SJSA1 (cell line): Measurements from ENCODE around the gene ABHD2. TPM values are rescaled to one million over a fixed set of nuclear protein-coding genes. Genes with fewer than 3 reads are reported as not detected.
A peak's percentile ranks its signal among the peaks of the same experiment; 100 is the strongest.

Source experiments
- DNase-seq, 2 experiments: peaks; one replicate each; pipeline ENCODE4 v3.0.0-alpha.2; 2015 to 2020; ENCODE audit warnings: low spot score in 2 of 2, low read depth in 1 of 2
- H3K27ac ChIP-seq: fragments of 250-450 bp; sonication (Bioruptor Pico); 2 replicates; pipeline ENCODE4 v1.5.1; 2020; ENCODE audit warnings: mild to moderate bottlenecking, moderate library complexity
- H3K27me3 ChIP-seq: fragments of 250-450 bp; sonication (Bioruptor Pico); replicated peaks from 2 replicates; pipeline ENCODE4 v1.5.1; 2020; ENCODE audit warnings: mild to moderate bottlenecking, moderate library complexity
- H3K36me3 ChIP-seq: fragments of 250-450 bp; sonication (Bioruptor Pico); 2 replicates; pipeline ENCODE4 v1.5.1; 2020; ENCODE audit warnings: mild to moderate bottlenecking
- H3K4me1 ChIP-seq: fragments of 250-450 bp; sonication (Bioruptor Pico); replicated peaks from 2 replicates; pipeline ENCODE4 v1.6.1; 2021; ENCODE audit warnings: mild to moderate bottlenecking
- H3K4me3 ChIP-seq: fragments of 250-450 bp; sonication (Bioruptor Pico); 2 replicates; pipeline ENCODE4 v1.5.1; 2020; ENCODE audit warnings: mild to moderate bottlenecking
- H3K9me3 ChIP-seq: fragments of 250-450 bp; sonication (Bioruptor Pico); replicated peaks from 2 replicates; pipeline ENCODE4 v1.5.1; 2020; ENCODE audit warnings: mild to moderate bottlenecking
- total RNA-seq: library from RNA; depleted of rRNA; stranded (reverse); fragments of >200 nt; shearing (Covaris generic); gene quantifications from 2 replicates; pipeline ENCODE4 v1.2.3, GENCODE V29; 2014

ABHD2 gene
- total RNA-seq, 1 experiment from 2014 or later, result 32.6 TPM

DNA sequence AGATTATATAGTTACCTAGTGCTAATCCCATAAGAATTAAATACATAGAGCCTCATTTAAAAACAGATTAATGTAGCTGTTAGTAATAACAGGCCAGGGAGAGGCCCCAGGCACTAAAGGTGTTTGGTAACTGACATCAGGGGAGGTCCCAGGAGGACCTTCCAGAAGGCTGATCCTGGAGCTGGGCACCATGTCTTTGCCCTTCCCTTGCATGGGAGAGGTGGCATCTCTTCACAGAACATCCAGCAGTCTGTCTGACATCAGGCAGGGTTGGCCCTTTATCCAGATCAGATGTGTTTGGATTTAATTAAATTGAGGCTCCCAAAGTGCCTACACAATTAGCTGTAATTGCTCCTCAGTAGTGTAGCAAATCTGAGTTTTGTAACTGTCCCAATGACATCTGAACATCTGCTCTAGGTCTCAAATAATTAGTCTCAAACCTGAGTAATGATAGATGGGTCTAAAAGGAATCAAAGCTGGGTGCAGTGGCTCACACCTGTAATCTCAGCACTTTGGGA is 80.1 kb downstream of the ABHD2 start:
- Histone ChIP-seq H3K36me3 (peaks cover 13% of the 10 kb centered on the region), H3K27ac (peak overlapping the region; percentile 8; the same call in 1 of the 2 replicates), H3K4me3 (no peak overlapping the region), H3K4me1 (peaks cover 36% of the 10 kb centered on the region), H3K9me3 (no peaks in the 10 kb centered on the region), H3K27me3 (no peaks in the 10 kb centered on the region)
- no peak for DNase-seq

DNA sequence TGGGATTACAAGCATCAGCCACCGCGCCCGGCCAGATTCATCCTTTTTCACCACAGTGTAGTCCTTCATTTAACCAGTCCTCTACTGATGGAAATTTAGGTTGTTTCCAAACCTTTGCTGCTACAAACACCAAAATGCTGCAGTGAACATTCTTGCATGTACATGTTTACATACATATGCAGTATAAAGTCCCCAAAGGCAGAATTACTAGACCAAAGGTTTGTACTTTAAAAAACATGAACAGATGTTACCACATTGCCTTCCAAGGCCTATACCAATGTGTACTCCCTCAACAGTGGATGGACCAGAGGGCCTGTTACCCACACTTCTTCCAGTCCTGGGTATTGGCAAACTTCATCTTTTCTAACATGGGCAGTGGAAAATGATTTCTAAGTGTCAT is 82.1 kb downstream of the ABHD2 start:
- H3K9me3 ChIP-seq, result no peaks in the 10 kb centered on the region
- H3K36me3 ChIP-seq, result peaks cover 18% of the 10 kb centered on the region
- H3K4me3 ChIP-seq, result no peak overlapping the region
- no peak overlapping the region for H3K27ac ChIP-seq
- no peaks in the 10 kb centered on the region for H3K27me3 ChIP-seq
- DNase-seq, result no peak
- H3K4me1 ChIP-seq, result peaks cover 34% of the 10 kb centered on the region

DNA sequence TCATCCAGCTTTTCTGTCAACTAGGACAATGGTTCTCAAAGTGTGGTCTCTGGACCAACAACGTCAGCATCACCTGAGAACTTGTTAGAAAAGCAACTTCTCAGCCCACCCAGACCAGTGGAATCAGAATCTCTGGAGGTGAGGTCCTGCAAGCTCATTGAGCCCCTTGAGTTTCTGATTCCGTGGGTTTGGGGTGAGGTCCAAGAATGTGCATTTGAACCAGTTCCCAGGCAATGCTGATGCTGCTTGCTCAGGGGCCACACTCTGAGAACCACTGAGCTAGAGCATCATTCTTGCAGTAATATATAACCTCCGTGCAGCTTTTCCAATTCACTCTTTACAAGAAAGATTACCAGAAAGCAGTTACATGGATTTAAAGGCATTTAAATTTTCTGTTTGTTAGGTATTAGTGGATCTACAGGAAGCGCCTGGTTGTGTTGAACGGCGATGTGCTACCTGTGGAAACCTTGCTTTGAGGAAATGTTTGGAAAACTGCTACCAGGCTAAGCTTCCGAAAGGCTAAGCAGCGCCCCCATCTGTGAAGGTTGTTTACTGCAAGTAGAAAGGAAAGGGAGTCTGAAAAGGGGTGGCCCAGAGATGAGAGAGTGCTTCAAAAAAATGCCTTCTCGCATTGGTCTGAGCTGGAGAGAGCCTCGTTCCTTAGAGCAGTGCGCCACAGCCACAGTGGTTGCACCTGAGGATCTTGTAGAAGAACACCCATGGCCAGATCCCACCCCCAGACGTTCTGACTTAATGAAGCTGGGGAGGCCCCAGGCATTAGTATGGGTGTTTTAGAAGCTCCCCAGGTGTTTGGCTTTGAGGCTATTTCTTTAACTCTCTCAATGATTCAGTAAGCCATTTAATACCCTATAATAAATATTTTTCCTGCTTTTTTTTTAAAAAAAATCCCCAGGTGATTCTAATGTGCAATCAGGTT is 83.1 kb downstream of the ABHD2 start:
- peak; percentile 48 to 59 for DNase-seq

DNA sequence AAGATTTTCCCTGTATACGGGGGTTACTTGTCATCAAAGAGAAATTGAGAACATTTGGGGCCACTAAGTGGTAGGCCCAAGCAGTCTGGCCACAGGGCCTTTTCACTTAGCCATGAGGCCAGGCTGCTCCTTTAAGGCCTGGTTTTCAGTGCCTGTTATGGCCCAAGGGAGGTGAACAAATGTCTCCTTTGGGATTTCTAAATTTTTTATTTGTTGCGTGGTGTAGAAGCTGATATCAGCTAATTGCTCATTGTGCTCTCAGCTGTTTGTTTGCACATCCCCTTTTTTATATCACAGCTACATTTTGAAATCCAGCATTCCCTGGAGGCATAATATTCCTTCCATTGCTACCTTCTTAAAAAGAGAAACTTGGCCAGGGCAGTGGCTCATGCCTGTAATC is 84.7 kb downstream of the ABHD2 start:
- DNase-seq, result no peak
- peaks cover 41% of the 10 kb centered on the region for H3K36me3 ChIP-seq
- no peak overlapping the region for H3K4me3 ChIP-seq
- H3K27me3 ChIP-seq, result no peaks in the 10 kb centered on the region
- H3K27ac ChIP-seq, result no peak overlapping the region
- H3K4me1 ChIP-seq, result peaks cover 9% of the 10 kb centered on the region
- H3K9me3 ChIP-seq, result no peaks in the 10 kb centered on the region

More for the DNA sequence above, 83.1 kb downstream of the ABHD2 start:
- Histone ChIP-seq H3K36me3 (peaks cover 27% of the 10 kb centered on the region), H3K27me3 (no peaks in the 10 kb centered on the region), H3K27ac (no peak overlapping the region), H3K4me3 (no peak overlapping the region), H3K9me3 (no peaks in the 10 kb centered on the region), H3K4me1 (peaks cover 24% of the 10 kb centered on the region)

DNA sequence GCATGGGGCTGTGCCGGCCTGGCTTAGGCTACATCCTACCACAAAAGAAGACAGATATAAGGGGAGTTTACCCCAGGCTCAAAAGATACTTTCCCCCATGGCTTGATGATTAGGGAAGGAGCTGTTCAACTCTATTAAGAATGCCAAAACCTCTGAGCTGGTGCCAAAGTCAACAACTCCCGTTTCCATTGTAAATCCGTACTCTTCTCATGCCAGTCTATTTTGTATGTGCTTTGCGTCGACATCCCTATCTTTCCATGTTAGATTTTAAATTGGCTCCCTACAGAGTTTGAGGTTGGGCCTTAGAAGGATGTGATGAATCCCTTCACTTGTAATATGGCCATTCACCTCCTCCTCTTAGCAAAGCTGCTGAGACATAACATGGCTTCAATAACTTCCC is 86.2 kb downstream of the ABHD2 start:
- peaks cover 50% of the 10 kb centered on the region for H3K36me3 ChIP-seq
- H3K4me1 ChIP-seq, result no peaks in the 10 kb centered on the region; the same call in none of the 2 replicates
- no peak overlapping the region for H3K27ac ChIP-seq
- H3K27me3 ChIP-seq, result no peaks in the 10 kb centered on the region
- no peak overlapping the region for H3K4me3 ChIP-seq
- no peak for DNase-seq
- no peaks in the 10 kb centered on the region for H3K9me3 ChIP-seq

DNA sequence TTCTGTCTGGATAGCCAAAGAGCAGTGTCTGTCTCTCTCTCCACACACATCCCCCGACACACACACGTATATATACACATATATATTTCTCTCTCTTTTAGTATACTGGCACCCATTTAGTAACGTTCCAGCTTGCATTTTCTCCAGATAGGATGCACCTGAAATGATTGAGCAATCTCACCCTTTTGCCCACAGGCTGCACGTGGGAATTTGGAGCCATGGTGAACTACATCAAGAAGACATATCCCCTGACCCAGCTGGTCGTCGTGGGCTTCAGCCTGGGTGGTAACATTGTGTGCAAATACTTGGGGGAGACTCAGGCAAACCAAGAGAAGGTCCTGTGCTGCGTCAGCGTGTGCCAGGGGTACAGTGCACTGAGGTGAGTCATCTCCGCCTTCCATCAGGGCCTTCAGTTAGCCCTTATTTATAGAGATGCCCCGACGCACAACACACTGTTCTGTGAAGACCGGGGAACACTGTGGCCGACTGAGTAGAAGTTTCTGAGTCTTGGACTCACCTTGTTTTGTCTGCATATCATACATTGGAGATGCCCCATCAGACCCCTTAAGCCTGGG is 87.4 kb downstream of the ABHD2 start:
- no peak for DNase-seq
- Histone ChIP-seq H3K27ac (no peak overlapping the region), H3K9me3 (no peaks in the 10 kb centered on the region), H3K4me1 (no peaks in the 10 kb centered on the region; the same call in none of the 2 replicates), H3K4me3 (no peak overlapping the region), H3K36me3 (peaks cover 48% of the 10 kb centered on the region), H3K27me3 (no peaks in the 10 kb centered on the region)

DNA sequence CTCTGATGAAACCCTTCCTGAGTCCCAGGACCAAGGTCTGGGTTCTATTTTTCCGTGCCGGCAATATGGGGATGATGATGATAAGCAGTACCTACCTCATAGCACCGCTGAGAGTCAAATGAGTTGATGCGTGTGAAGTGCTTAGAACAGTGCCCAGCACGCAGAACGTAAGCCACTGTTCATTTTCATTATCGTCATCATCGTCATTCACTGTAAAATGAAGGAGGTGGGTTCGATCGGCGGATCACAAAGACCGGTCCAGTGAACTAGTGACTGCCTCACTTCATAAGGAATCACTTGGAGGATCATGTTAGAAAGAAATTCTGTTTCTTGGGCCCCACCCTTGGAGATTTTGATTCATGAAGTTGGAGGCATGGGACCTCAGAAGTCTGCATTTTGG is 88.9 kb downstream of the ABHD2 start:
- Histone ChIP-seq H3K9me3 (no peaks in the 10 kb centered on the region), H3K27ac (no peak overlapping the region), H3K4me3 (no peak overlapping the region), H3K27me3 (no peaks in the 10 kb centered on the region), H3K4me1 (no peaks in the 10 kb centered on the region; the same call in none of the 2 replicates), H3K36me3 (peaks cover 47% of the 10 kb centered on the region)
- no peak for DNase-seq

DNA sequence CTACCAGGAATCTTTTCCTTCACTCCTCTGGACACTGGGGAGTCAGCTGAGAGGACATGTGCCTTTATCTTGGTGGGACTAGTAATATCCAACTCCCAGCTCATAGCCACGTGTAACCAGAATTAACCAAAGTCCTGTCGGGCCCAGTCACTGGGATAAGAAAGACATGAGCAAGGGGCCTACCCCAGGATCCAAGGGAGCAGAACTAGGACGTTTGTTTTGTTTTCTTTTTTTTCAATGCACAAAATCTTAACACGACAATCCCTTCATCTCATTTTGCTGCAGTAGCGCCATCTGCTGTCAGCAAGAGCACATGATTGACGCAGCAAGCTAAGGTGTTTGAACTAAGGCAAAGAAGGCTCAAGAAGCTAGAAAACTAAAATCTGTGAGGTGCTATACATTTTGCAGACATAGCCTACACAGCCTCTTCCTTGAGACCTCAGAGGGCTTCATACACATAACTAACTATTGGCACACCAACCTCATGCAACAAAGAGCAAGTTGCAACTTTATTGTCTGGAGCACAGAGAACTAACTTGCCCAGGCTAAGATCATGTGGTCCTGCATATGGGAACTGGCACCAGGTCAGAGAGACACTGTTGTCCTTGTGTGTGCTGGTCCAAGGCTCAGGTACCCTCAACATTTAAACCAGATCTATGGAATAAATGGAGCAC is 89.5 kb downstream of the ABHD2 start:
- Histone ChIP-seq H3K4me3 (no peak overlapping the region), H3K36me3 (peaks cover 41% of the 10 kb centered on the region), H3K4me1 (no peaks in the 10 kb centered on the region; the same call in none of the 2 replicates), H3K9me3 (no peaks in the 10 kb centered on the region), H3K27me3 (no peaks in the 10 kb centered on the region), H3K27ac (no peak overlapping the region)
- DNase-seq, result peak; percentile 60 to 66

DNA sequence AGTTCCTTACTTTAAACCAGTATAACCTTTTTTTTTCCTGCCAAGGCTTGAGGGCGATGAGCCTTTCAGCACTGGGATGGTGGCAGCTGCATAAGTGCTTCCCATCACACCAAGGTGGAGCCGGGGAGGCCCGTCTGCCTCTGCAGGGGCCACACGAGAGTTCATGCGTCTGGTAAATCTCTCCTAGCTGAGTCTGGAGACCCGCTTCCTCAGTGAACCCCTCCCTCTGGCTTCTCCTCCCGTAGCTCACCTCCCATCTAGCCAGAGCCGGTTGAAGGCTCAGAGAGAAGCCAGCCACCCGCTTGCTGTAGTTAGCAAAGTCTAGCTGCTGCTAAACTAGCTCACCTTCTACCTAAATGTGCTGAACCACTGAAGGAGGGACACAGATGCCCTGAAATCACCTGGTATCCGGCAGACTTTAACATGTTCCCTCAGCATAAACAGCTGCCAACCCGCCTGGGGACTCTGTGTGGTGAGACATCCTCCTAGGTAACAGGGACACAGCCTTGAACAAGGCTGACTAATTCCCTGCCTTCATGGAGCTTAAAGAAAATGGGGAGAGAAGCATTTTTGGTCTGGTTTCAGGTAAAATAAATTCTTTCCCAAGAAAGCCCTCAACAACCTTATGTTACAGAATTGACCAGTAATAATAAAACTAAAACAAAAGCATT is 90.2 kb downstream of the ABHD2 start:
- Histone ChIP-seq H3K27me3 (no peaks in the 10 kb centered on the region), H3K4me1 (no peaks in the 10 kb centered on the region; the same call in none of the 2 replicates), H3K36me3 (peaks cover 40% of the 10 kb centered on the region), H3K4me3 (no peak overlapping the region), H3K9me3 (no peaks in the 10 kb centered on the region), H3K27ac (no peak overlapping the region)
- no peak for DNase-seq

DNA sequence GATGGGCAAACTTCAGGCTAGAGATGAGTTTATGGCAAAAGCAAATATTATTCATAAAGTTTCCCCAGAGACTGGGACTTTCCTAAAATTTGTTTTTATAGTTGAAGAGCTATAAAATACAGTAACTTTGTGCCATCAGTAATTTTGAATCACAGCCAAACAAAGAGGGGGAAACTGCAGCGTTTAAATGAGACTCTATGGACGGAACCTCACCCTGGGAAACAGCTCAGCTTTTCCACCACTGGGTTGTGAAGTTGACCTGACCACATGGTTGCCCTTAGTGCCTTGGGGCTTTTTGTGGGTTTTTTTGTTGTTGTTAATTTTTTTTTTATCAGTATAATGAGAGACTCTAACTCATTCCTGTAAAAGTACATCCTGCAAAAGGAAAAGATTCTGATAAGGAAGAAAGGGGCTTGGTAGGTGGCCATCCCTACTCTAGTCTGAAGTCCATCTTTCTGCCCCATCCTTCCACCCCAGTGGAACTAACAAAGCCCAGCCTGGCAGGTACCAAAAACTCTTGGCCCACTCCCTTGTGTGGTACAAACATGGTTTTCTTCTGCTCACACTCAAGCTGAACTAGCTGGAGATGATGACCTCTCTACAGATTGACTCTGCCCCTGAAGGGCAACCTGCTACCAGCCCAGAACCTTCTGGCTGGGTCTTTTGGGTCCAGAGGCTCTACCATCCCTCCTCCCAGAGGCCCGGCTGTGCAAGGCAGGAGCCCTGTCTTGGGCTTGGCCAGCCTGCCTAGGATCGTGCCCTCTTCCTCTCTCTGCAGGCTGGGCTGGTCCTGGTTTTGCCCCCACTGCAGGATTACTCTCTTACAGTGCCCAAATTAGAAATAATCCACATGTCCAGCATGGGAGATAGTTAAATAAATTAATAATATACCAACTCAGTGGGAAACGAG is 92.0 kb downstream of the ABHD2 start:
- H3K4me1 ChIP-seq, result no peaks in the 10 kb centered on the region; the same call in 1 of the 2 replicates
- no peaks in the 10 kb centered on the region for H3K27me3 ChIP-seq
- no peak overlapping the region for H3K27ac ChIP-seq
- H3K4me3 ChIP-seq, result no peak overlapping the region
- H3K36me3 ChIP-seq, result peaks cover 40% of the 10 kb centered on the region
- no peaks in the 10 kb centered on the region for H3K9me3 ChIP-seq
- no peak for DNase-seq

DNA sequence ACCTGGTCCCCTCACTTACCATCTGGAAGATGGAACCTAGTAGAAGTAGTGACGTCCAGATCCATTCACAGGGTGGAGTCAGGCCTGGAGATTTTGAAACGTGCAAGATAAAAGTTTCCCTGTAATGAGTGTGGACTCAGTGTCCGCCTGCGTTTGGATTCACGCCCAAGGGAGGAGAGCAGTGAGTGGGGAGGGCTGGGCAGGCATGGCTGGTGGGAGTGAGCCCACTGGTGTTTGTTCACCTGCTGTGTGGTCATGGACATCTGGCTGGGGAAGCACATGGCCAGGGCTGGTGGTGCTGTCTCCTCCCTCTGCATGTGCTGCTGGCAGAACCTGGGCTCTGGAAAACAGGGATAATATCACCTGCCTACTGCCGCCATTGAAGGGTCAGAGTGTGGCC is 96.1 kb downstream of the ABHD2 start:
- H3K27ac ChIP-seq, result no peak overlapping the region
- peaks cover 12% of the 10 kb centered on the region for H3K36me3 ChIP-seq
- H3K4me3 ChIP-seq, result no peak overlapping the region
- DNase-seq, result no peak
- no peaks in the 10 kb centered on the region for H3K27me3 ChIP-seq
- H3K9me3 ChIP-seq, result no peaks in the 10 kb centered on the region
- H3K4me1 ChIP-seq, result no peaks in the 10 kb centered on the region

DNA sequence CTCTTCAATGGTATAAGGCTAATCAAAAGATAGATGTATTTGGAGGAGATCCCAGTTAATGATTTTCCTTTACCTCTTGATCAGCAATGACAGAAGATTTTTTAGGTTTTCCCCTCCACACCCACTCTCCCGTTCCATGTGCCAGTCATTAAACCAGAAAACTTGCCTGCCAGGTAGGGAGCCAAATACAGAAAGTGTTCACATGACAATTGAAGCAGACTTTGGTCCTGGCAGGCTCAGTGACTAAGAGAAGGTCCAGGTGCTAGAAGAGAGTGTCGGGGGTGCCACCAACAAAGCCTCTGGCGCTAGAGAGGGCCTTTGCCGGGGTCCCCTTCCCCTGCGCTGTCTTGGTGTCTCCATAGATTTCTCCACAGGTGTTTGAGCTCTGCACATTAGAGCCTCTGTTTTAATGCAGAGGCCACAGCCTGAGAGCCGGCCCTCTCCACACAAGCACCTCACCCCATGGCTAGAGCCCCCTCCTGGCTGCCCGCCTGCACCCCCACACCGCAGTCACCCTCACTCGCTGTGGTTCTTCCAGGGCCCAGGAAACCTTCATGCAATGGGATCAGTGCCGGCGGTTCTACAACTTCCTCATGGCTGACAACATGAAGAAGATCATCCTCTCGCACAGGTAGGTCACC is 96.8 kb downstream of the ABHD2 start:
- peaks cover 16% of the 10 kb centered on the region for H3K36me3 ChIP-seq
- no peak overlapping the region for H3K4me3 ChIP-seq
- H3K9me3 ChIP-seq, result no peaks in the 10 kb centered on the region

More for the DNA sequence above, 96.8 kb downstream of the ABHD2 start:
- no peak for DNase-seq
- Histone ChIP-seq H3K27me3 (no peaks in the 10 kb centered on the region), H3K27ac (no peak overlapping the region), H3K4me1 (no peaks in the 10 kb centered on the region)
